ENCODE results near the gene DOCK11.

DOCK11 gene

GRCh38 chrX:118495958-118496762 lies 545 bp downstream of the DOCK11 start (continued):
- TF ChIP-seq HIC1 (tag by site-specific recombination; IDR thresholded peaks at IDR 0.05) (no peak), GFI1B (tag by site-specific recombination; IDR thresholded peaks at IDR 0.05) (no peak), ZNF148 (tag by site-specific recombination; IDR thresholded peaks at IDR 0.05; ENCODE audit: borderline replicate concordance) (no peak), ZNF837 (tag by site-specific recombination; IDR thresholded peaks at IDR 0.05) (no peak), ZNF335 (tag by site-specific recombination; conservative IDR thresholded peaks at IDR 0.05) (peak; percentile 7), ZNF660 (tag by site-specific recombination; IDR thresholded peaks at IDR 0.05) (no peak), ZNF350 (tag by site-specific recombination; IDR thresholded peaks at IDR 0.05) (no peak), ZNF548 (tag by site-specific recombination; IDR thresholded peaks at IDR 0.05) (no peak), ZNF362 (tag by site-specific recombination; IDR thresholded peaks at IDR 0.05) (no peak), ZNF510 (tag by site-specific recombination; IDR thresholded peaks at IDR 0.05; ENCODE audit: insufficient replicate concordance) (no peak), TCF7L2 (IDR thresholded peaks at IDR 0.05; ENCODE audit: borderline replicate concordance, low read depth, low read length) (peak; percentile 36; the same call in 1 of the 2 replicates), ZNF624 (tag by site-specific recombination; IDR thresholded peaks at IDR 0.05) (no peak), IKZF3 (tag by site-specific recombination; IDR thresholded peaks at IDR 0.05) (no peak), YY2 (tag by site-specific recombination; IDR thresholded peaks at IDR 0.05) (no peak), ZNF174 (tag by site-specific recombination; IDR thresholded peaks at IDR 0.05) (no peak), ZSCAN16 (tag by site-specific recombination; IDR thresholded peaks at IDR 0.05) (no peak), ZSCAN30 (tag by site-specific recombination; IDR thresholded peaks at IDR 0.05) (no peak), ZNF561 (tag by site-specific recombination; IDR thresholded peaks at IDR 0.05; ENCODE audit: borderline replicate concordance) (peak; percentile 47; the same call in 1 of the 2 replicates), ZNF10 (tag by site-specific recombination; IDR thresholded peaks at IDR 0.05) (no peak), ZEB2 (tag by site-specific recombination; IDR thresholded peaks at IDR 0.05) (no peak), ZBTB26 (tag by site-specific recombination; optimal IDR thresholded peaks at IDR 0.05) (peak; percentile 80), ZNF423 (tag by site-specific recombination; IDR thresholded peaks at IDR 0.05) (peak; percentile 84; the same call in 1 of the 2 replicates), ZNF133 (tag by site-specific recombination; IDR thresholded peaks at IDR 0.05) (no peak), PRDM2 (tag by site-specific recombination; IDR thresholded peaks at IDR 0.05; ENCODE audit: borderline replicate concordance) (no peak), ZNF777 (tag by site-specific recombination; IDR thresholded peaks at IDR 0.05; ENCODE audit: borderline replicate concordance) (no peak; the same call in 1 of the 2 replicates), ZNF843 (tag by site-specific recombination; IDR thresholded peaks at IDR 0.05) (no peak), ZNF175 (tag by site-specific recombination; IDR thresholded peaks at IDR 0.05) (no peak)

Data from HEK293 (cell line).